Measurements from ENCODE around the gene ALG9. TPM values are rescaled to one million over a fixed set of nuclear protein-coding genes. Genes with fewer than 3 reads are reported as not detected.
A peak's percentile ranks its signal among the peaks of the same experiment; 100 is the strongest.

The ALG9 gene
- polyA plus RNA-seq, 2 of the 4 experiments (the other 2 are of a cell fraction), result 15.3 to 33.3 TPM

GRCh38 chr11:111916768-111917167 is 45.4 kb upstream of the ALG9 start:
- ChIA-PET CTCF (no interaction called here), POLR2A (interaction anchor here (0.9 kb wide), 1 partner anchor 10 kb away, joined by 4 read pairs; no protein-coding TSS in a partner anchor)
- TF ChIP-seq CHD2 (IDR thresholded peaks at IDR 0.05; ENCODE audit: low read length, partially characterized antibody) (no peak), ZNF302 (CRISPR knock-in tag; IDR thresholded peaks at IDR 0.05) (no peak), CEBPB (IDR thresholded peaks at IDR 0.05) (no peak), FOXS1 (CRISPR knock-in tag; IDR thresholded peaks at IDR 0.05) (no peak), FOSB (CRISPR knock-in tag; IDR thresholded peaks at IDR 0.05) (no peak), NR3C1 (IDR thresholded peaks at IDR 0.05) (no peak), ATOH8 (CRISPR knock-in tag; IDR thresholded peaks at IDR 0.05; ENCODE audit: low read depth) (no peak), PHF8 (IDR thresholded peaks at IDR 0.05; ENCODE audit: borderline replicate concordance, low read depth) (no peak)
- no CpG with 5 or more reads among the region's 1 CpG for WGBS (ENCODE audit: missing lambda C conversion rate)
- no peak for DNase-seq (ENCODE audit: low read depth in 1 of 2, low spot score in 1 of 2)
- no peak overlapping the region for H3K27ac ChIP-seq
- no peak overlapping the region for H3K4me3 ChIP-seq
- no peak for FAIRE-seq
- no peak for ATAC-seq
- peaks cover 9% of the 10 kb centered on the region for H3K4me1 ChIP-seq
- no peaks in the 10 kb centered on the region for H3K9me3 ChIP-seq
- no peak overlapping the region for H3K4me2 ChIP-seq

- H3K4me2 ChIP-seq, result no peak overlapping the region
- ATAC-seq (no peak), FAIRE-seq (no peak), DNase-seq (ENCODE audit: low read depth in 1 of 2, low spot score in 1 of 2) (no peak)
- TF ChIP-seq BHLHE40 (IDR thresholded peaks at IDR 0.05; ENCODE audit: low read depth, low read length), result no peak
- TF ChIP-seq HEYL (CRISPR knock-in tag; IDR thresholded peaks at IDR 0.05), result no peak
- TF ChIP-seq ELK1 (IDR thresholded peaks at IDR 0.05; ENCODE audit: low read depth, low read length), result no peak
- TF ChIP-seq RFX5 (IDR thresholded peaks at IDR 0.05), result no peak
- TF ChIP-seq PBX3 (IDR thresholded peaks at IDR 0.05), result no peak
- no peak for TF ChIP-seq ZC3H11A (IDR thresholded peaks at IDR 0.05)
- no peak for TF ChIP-seq MAX (IDR thresholded peaks at IDR 0.05)
- H3K4me1 ChIP-seq, result peaks cover 16% of the 10 kb centered on the region
- CTCF ChIA-PET, result interaction anchor here (1.2 kb wide), 1 partner anchor 34 kb away, joined by 3 read pairs; the partner anchor contains the start of gene CFAP68
- H3K27ac ChIP-seq, result no peak overlapping the region
- H3K4me3 ChIP-seq, result no peak overlapping the region
- POLR2A ChIA-PET, result no interaction called here
- WGBS (ENCODE audit: missing lambda C conversion rate), result no CpG with 5 or more reads among the region's 4 CpGs
- no peaks in the 10 kb centered on the region for H3K9me3 ChIP-seq
Measured at GRCh38 chr11:111913997-111914396, 42.6 kb upstream of the ALG9 start.

DNA sequence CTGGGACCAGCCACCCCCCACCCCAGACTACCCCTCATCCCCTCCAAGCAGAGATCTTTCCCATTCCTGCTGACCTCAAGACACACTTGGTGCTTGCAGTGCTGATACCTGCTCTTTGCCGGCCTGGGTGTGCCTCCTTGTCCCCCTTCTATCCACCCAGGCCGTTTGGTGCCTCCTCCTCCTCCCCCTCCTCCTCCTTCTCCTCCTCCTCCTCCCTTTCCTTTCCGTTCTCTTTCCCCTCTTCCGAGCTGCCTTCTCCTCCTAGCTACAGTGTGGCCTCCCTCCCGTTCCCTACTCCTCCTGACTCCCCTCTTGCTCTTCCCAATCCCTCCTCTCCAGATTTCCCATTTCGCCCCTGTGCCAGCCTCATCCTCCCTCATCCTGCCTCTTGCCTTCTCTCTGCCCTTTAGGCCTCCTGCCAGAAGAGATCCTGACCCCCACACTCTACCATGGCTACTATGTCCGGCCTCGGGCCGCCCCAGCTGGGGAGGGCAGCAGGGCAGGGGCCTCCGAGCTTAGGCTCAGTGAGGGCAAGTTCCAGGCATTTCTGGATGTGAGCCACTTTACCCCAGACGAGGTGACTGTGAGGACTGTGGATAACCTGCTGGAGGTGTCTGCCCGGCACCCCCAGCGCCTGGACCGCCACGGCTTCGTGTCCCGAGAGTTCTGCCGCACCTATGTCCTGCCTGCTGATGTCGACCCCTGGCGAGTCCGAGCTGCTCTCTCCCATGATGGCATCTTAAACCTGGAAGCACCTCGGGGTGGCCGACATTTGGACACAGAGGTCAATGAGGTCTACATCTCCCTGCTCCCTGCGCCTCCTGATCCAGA is 41.9 kb upstream of the ALG9 start:
- FAIRE-seq, result no peak
- TF ChIP-seq JUNB (IDR thresholded peaks at IDR 0.05), result no peak
- no peak for TF ChIP-seq GATA3 (IDR thresholded peaks at IDR 0.05; ENCODE audit: borderline replicate concordance)
- TF ChIP-seq EHF (CRISPR knock-in tag; IDR thresholded peaks at IDR 0.05), result no peak
- TF ChIP-seq, protein P1, sequence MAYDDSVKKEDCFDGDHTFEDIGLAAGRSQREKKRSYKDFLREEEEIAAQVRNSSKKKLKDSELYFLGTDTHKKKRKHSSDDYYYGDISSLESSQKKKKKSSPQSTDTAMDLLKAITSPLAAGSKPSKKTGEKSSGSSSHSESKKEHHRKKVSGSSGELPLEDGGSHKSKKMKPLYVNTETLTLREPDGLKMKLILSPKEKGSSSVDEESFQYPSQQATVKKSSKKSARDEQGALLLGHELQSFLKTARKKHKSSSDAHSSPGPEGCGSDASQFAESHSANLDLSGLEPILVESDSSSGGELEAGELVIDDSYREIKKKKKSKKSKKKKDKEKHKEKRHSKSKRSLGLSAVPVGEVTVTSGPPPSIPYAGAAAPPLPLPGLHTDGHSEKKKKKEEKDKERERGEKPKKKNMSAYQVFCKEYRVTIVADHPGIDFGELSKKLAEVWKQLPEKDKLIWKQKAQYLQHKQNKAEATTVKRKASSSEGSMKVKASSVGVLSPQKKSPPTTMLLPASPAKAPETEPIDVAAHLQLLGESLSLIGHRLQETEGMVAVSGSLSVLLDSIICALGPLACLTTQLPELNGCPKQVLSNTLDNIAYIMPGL (CRISPR knock-in tag; IDR thresholded peaks at IDR 0.05; ENCODE audit: borderline replicate concordance), result no peak
- no peak for TF ChIP-seq NR3C1 (IDR thresholded peaks at IDR 0.05)
- no peak for TF ChIP-seq FOXS1 (CRISPR knock-in tag; IDR thresholded peaks at IDR 0.05)
- TF ChIP-seq NPAS2 (CRISPR knock-in tag; IDR thresholded peaks at IDR 0.05; ENCODE audit: borderline replicate concordance), result no peak
- no peak for TF ChIP-seq FOSL2 (IDR thresholded peaks at IDR 0.05)
- no peak for TF ChIP-seq FOSL2 (CRISPR knock-in tag; IDR thresholded peaks at IDR 0.05)
- CTCF ChIA-PET, result interaction anchor here (1.2 kb wide), 1 partner anchor 34 kb away, joined by 3 read pairs; the partner anchor contains the start of gene CFAP68
- no peak overlapping the region for H3K4me2 ChIP-seq
- no peaks in the 10 kb centered on the region for H3K9me3 ChIP-seq
- H3K4me3 ChIP-seq, result no peak overlapping the region
- ATAC-seq, result no peak
- POLR2A ChIA-PET, result no interaction called here
- H3K27ac ChIP-seq, result 0 out of 6 replicates have a peak overlapping the region, but pooled peaks of 1 of the 2 experiments have one; percentile 21
- DNase-seq (ENCODE audit: low read depth in 1 of 2, low spot score in 1 of 2), result no peak
- peaks cover 16% of the 10 kb centered on the region for H3K4me1 ChIP-seq
- WGBS (ENCODE audit: missing lambda C conversion rate), result 74% methylated on average over 6 of the region's 24 CpGs
